Panc1 (cell line): ENCODE data around the gene TTC23. TPM values are rescaled to one million over a fixed set of nuclear protein-coding genes. Genes with fewer than 3 reads are reported as not detected.

Experiments used
- ATAC-seq: fragments of 200-7000 bp; cut with Tn5 transposase; 2 replicates; pipeline ENCODE4 v1.9.1; 2020; ENCODE audit warnings: mild to moderate bottlenecking, moderate library complexity
- BruUV-seq: library from RNA; stranded (reverse); fragments of 400-500 nt; replicated peaks from 2 replicates; lab custom pipeline; 2021; lab: Mats Ljungman, UMichigan
- CTCF ChIA-PET: fragments of 300-600 bp; sonication (Branson Sonifier 250); formaldehyde crosslinking; loops from one replicate; lab custom pipeline; 2022; ENCODE audit warnings: antibody characterized with exemption; lab: Charles Lee
- POLR2A ChIA-PET: fragments of 300-600 bp; sonication (Branson Sonifier 250); formaldehyde crosslinking; loops from one replicate; lab custom pipeline; 2022; ENCODE audit warnings: antibody characterized with exemption; lab: Charles Lee
- DNase-seq: peaks from one replicate; pipeline ENCODE4 v3.0.0-alpha.2; 2010; ENCODE audit warnings: low read depth, low spot score
- H3K27ac ChIP-seq: 2 replicates; pipeline ENCODE4 v1.5.1; 2011; ENCODE audit warnings: mild to moderate bottlenecking, low read length, inconsistent platforms
- H3K27me3 ChIP-seq: fragments of 200-500 bp; sonication (Bioruptor generic); 2 replicates; pipeline ENCODE4 v1.6.0; 2014; ENCODE audit warnings: low read length, inconsistent platforms; ENCODE audit not compliant: control insufficient read depth, insufficient read depth
- H3K36me3 ChIP-seq: fragments of 200-500 bp; sonication (Bioruptor generic); 2 replicates; pipeline ENCODE4 v1.5.1; 2014; ENCODE audit warnings: inconsistent platforms, mild to moderate bottlenecking, low read length, moderate library complexity; ENCODE audit not compliant: control insufficient read depth, insufficient read depth
- H3K4me1 ChIP-seq: 2 replicates; pipeline ENCODE4 v1.5.1; 2011; ENCODE audit warnings: inconsistent platforms, mild to moderate bottlenecking, low read length, moderate library complexity; ENCODE audit not compliant: control insufficient read depth, insufficient read depth
- H3K4me3 ChIP-seq, 2 experiments: 2 replicates each; pipeline ENCODE4 v1.5.1; 2011 to 2012; ENCODE audit warnings: low read depth in 2 of 2, low read length in 2 of 2, mild to moderate bottlenecking in 2 of 2, inconsistent platforms in 1 of 2, moderate library complexity in 1 of 2
- H3K9me3 ChIP-seq: fragments of 200-500 bp; sonication (Bioruptor generic); 2 replicates; pipeline ENCODE4 v1.5.1; 2014; ENCODE audit warnings: low read depth, mild to moderate bottlenecking, inconsistent platforms, low read length, moderate library complexity; ENCODE audit not compliant: control insufficient read depth, insufficient read depth
- POLR2AphosphoS5 ChIP-seq: IDR thresholded peaks from 2 replicates; pipeline ENCODE4 v1.6.1; 2012; ENCODE audit warnings: mild to moderate bottlenecking, low read depth, low read length, moderate library complexity
- SIN3A ChIP-seq: IDR thresholded peaks from 2 replicates; pipeline ENCODE4 v1.6.1; 2012; ENCODE audit warnings: low read depth, mild to moderate bottlenecking, low read length, moderate library complexity, borderline replicate concordance; ENCODE audit not compliant: insufficient read depth
- TCF7L2 ChIP-seq: IDR thresholded peaks from 2 replicates; pipeline ENCODE4 v1.6.1; 2011; ENCODE audit warnings: mild to moderate bottlenecking, low read depth, low read length, inconsistent platforms
- in situ Hi-C: cut with HindIII; loops from 2 replicates; pipeline ENCODE4 v1.10.0; 2016; ENCODE audit warnings: low sequenced_read_pairs, low pct_unique_long_range_greater_than_20kb
- intact Hi-C: fragments of 100-400 bp; cut with micrococcal nuclease; formaldehyde crosslinking; loops from one replicate; pipeline ENCODE4 v1.10.0; 2022; ENCODE audit not compliant: unreplicated experiment
- total RNA-seq: library from RNA; stranded (reverse); gene quantifications from one replicate; pipeline ENCODE4 v1.2.1, GENCODE V29; 2021; ENCODE audit not compliant: unreplicated experiment
- TF ChIP-seq, protein P1 (sequence below), 2 experiments: IDR thresholded peaks; 2 replicates each; pipeline ENCODE4 v1.6.1; 2011 to 2012; ENCODE audit warnings: low read depth in 2 of 2, control low read depth in 1 of 2, low read length in 1 of 2, mild to moderate bottlenecking in 1 of 2, moderate library complexity in 1 of 2; ENCODE audit not compliant: insufficient read depth in 1 of 2
- TF ChIP-seq, protein P2 (sequence below): fragments of 450-650 bp; IDR thresholded peaks from 2 replicates; pipeline ENCODE4 v1.5.1; 2017; ENCODE audit warnings: mild to moderate bottlenecking

TTC23 gene
- total RNA-seq, 1 experiment from 2014 or later: 21.7 TPM

DNA sequence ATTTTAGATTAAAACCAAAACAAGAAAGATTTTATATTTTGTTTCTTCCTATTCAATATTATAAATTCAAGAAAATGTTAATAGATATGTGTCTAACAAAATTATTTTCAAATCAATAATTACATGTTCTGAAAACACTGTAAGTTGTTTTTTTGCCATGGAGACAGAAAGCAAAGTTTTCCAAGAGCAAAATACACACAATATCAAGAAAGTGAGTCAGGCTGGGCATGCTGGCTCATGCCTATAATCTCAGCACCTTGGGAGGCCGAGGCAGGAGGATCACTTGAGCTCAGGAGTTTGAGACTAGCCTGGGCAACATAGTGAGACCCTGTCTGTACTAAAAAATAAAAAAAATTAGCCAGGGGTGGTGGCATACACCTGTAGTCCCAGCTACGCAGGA is 71.7 kb downstream of the TTC23 start:
- Histone ChIP-seq H3K4me3 (no peak overlapping the region), H3K9me3 (no peaks in the 10 kb centered on the region), H3K36me3 (no peaks in the 10 kb centered on the region), H3K27me3 (no peaks in the 10 kb centered on the region), H3K27ac (no peak overlapping the region), H3K4me1 (no peaks in the 10 kb centered on the region)
- ChIA-PET POLR2A (no interaction called here), CTCF (no interaction called here)
- TF ChIP-seq, protein P1, sequence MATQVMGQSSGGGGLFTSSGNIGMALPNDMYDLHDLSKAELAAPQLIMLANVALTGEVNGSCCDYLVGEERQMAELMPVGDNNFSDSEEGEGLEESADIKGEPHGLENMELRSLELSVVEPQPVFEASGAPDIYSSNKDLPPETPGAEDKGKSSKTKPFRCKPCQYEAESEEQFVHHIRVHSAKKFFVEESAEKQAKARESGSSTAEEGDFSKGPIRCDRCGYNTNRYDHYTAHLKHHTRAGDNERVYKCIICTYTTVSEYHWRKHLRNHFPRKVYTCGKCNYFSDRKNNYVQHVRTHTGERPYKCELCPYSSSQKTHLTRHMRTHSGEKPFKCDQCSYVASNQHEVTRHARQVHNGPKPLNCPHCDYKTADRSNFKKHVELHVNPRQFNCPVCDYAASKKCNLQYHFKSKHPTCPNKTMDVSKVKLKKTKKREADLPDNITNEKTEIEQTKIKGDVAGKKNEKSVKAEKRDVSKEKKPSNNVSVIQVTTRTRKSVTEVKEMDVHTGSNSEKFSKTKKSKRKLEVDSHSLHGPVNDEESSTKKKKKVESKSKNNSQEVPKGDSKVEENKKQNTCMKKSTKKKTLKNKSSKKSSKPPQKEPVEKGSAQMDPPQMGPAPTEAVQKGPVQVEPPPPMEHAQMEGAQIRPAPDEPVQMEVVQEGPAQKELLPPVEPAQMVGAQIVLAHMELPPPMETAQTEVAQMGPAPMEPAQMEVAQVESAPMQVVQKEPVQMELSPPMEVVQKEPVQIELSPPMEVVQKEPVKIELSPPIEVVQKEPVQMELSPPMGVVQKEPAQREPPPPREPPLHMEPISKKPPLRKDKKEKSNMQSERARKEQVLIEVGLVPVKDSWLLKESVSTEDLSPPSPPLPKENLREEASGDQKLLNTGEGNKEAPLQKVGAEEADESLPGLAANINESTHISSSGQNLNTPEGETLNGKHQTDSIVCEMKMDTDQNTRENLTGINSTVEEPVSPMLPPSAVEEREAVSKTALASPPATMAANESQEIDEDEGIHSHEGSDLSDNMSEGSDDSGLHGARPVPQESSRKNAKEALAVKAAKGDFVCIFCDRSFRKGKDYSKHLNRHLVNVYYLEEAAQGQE (IDR thresholded peaks at IDR 0.05; ENCODE audit: insufficient read depth in 1 of 2, low read depth in 2 of 2, low read length in 1 of 2): no peak
- TF ChIP-seq POLR2AphosphoS5: no peak
- no peak for TF ChIP-seq TCF7L2
- TF ChIP-seq SIN3A: no peak
- TF ChIP-seq, protein P2, sequence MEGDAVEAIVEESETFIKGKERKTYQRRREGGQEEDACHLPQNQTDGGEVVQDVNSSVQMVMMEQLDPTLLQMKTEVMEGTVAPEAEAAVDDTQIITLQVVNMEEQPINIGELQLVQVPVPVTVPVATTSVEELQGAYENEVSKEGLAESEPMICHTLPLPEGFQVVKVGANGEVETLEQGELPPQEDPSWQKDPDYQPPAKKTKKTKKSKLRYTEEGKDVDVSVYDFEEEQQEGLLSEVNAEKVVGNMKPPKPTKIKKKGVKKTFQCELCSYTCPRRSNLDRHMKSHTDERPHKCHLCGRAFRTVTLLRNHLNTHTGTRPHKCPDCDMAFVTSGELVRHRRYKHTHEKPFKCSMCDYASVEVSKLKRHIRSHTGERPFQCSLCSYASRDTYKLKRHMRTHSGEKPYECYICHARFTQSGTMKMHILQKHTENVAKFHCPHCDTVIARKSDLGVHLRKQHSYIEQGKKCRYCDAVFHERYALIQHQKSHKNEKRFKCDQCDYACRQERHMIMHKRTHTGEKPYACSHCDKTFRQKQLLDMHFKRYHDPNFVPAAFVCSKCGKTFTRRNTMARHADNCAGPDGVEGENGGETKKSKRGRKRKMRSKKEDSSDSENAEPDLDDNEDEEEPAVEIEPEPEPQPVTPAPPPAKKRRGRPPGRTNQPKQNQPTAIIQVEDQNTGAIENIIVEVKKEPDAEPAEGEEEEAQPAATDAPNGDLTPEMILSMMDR: no peak
- ATAC-seq: no peak
- BruUV-seq: no TSS peak
- intact Hi-C loops (no loop called here), in situ Hi-C loops (no loop called here)
- DNase-seq: no peak

DNA sequence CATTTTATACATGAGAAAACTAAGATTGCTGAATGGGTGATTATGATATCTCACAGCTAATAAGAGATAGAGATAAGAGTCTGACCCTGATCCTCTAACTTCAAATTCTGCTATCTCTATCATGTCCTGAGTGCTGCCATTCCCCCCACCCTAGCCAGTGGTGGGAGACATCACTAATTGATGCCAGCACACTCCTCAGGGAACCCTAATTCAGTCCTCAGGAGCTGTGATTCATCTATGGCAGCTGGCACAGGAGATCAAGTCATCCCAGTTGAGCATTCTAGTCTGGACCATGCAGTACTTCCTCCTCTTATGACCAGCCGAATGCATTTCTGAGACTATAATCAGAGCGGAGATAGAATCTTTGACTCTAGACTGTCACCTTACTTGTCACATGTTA is 72.6 kb downstream of the TTC23 start:
- no peak for TF ChIP-seq TCF7L2
- Histone ChIP-seq H3K4me1 (no peaks in the 10 kb centered on the region), H3K27me3 (no peaks in the 10 kb centered on the region), H3K36me3 (no peaks in the 10 kb centered on the region), H3K27ac (no peak overlapping the region), H3K9me3 (no peaks in the 10 kb centered on the region), H3K4me3 (no peak overlapping the region)
- no peak for ATAC-seq
- POLR2A ChIA-PET: no interaction called here
- DNase-seq: no peak
- BruUV-seq: no TSS peak
- in situ Hi-C loops (no loop called here), intact Hi-C loops (no loop called here)
- CTCF ChIA-PET: no interaction called here

DNA sequence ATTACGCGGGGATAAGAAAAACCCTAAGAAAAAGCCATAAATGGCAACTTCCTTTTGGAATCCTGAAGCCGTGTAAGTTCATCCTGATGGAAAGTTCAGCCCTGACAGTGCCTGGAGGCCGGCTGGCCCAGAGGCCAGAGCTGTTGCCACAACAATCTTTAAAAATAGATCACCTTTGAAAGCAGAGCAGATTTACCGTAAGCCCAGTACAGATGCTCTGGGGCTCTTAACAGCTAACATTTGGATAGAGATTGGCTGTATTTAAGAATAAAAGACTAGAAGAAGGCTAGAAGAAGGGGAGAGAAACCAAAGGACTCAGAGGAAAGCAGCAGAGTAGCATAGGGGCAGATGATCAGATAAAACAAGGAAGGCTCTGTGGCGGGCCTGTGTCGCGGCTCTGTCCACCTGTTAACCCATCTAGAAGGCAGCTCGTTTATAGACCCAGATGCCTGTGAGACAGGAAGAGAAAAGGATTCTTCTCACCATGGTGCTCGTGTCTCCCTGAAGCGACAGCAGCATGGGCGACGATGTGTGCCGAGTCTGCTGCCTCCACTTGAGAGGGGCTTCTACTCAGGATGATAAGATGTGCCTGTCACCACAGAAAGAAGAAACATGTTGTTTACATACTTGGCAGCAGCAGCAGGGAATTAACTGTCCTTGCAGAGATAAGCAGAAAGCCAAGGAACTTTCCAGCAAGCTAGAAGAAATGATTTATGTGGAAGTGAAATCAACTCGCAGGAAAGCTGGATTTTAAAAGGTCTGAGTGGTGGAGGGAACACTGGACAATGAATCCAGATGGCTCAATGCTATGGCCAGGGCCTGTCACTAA is 74.6 kb downstream of the TTC23 start:
- BruUV-seq: no TSS peak

More for the DNA sequence above, 74.6 kb downstream of the TTC23 start:
- Histone ChIP-seq H3K36me3 (no peaks in the 10 kb centered on the region), H3K4me3 (no peak overlapping the region), H3K9me3 (no peaks in the 10 kb centered on the region), H3K27me3 (no peaks in the 10 kb centered on the region), H3K27ac (no peak overlapping the region), H3K4me1 (no peaks in the 10 kb centered on the region)
- CTCF ChIA-PET: no interaction called here
- ATAC-seq: no peak
- intact Hi-C loops (no loop called here), in situ Hi-C loops (no loop called here)
- TF ChIP-seq TCF7L2: no peak
- TF ChIP-seq, protein P1 (IDR thresholded peaks at IDR 0.05; ENCODE audit: insufficient read depth in 1 of 2, low read depth in 2 of 2, low read length in 1 of 2): no peak
- TF ChIP-seq POLR2AphosphoS5: no peak
- TF ChIP-seq, protein P2: no peak
- no peak for TF ChIP-seq SIN3A
- POLR2A ChIA-PET: no interaction called here
- DNase-seq: no peak
